SK-N-SH (cell line): ENCODE measurements around the gene KCNJ12. TPM values are rescaled to one million over a fixed set of nuclear protein-coding genes. Genes with fewer than 3 reads are reported as not detected.
A peak's percentile ranks its signal among the peaks of the same experiment; 100 is the strongest.

Experiments used
- CTCF ChIA-PET: fragments of 300-600, 350-600 bp; formaldehyde crosslinking; extraction: SDS; loops from one replicate; lab custom pipeline; 2021; lab: Yijun Ruan, JAX
- POLR2A ChIA-PET: fragments of 350-600 bp; sonication (Branson Sonifier 250); formaldehyde crosslinking; extraction: SDS; loops from one replicate; lab custom pipeline; 2020; ENCODE audit warnings: antibody characterized with exemption, inconsistent platforms; lab: Yijun Ruan, JAX
- DNase-seq: peaks from one replicate; pipeline ENCODE4 v3.0.0; 2012
- H2AFZ ChIP-seq: fragments of 200-600 bp; sonication (generic); 2 replicates; pipeline ENCODE4 v1.8.1; 2016; ENCODE audit warnings: antibody characterized with exemption, mild to moderate bottlenecking, low read depth
- H3F3A ChIP-seq: fragments of 200-600 bp; sonication (generic); replicated peaks from 2 replicates; pipeline ENCODE3; 2016; ENCODE audit warnings: antibody characterized with exemption, mild to moderate bottlenecking; ENCODE audit not compliant: insufficient read depth
- H3K27ac ChIP-seq, 2 experiments: fragments of 200-500 bp in 1 of 2; fragments of 200-600 bp in 1 of 2; sonication (Bioruptor generic) in 1 of 2; sonication (generic), shearing (Covaris generic) in 1 of 2; 2 replicates each; pipeline versions ENCODE4 v1.5.1 to v1.6.1; 2014 to 2016; ENCODE audit warnings: low read depth in 2 of 2, inconsistent platforms in 1 of 2, low read length in 1 of 2, mild to moderate bottlenecking in 1 of 2, mixed read lengths in 1 of 2
- H3K27me3 ChIP-seq: fragments of 200-600 bp; sonication (generic), shearing (Covaris generic); 2 replicates; pipeline ENCODE4 v1.6.1; 2016; ENCODE audit warnings: mixed run types; ENCODE audit not compliant: insufficient read depth
- H3K36me3 ChIP-seq, 2 experiments: fragments of 200-500 bp in 1 of 2; fragments of 200-600 bp in 1 of 2; sonication (Bioruptor generic) in 1 of 2; sonication (generic) in 1 of 2; replicated peaks in 1 of 2; 2 replicates each; pipeline versions ENCODE3 to v1.5.1; 2014 to 2016; ENCODE audit warnings: low read length in 1 of 2, mild to moderate bottlenecking in 1 of 2; ENCODE audit not compliant: insufficient read depth in 2 of 2, control insufficient read depth in 1 of 2
- H3K4me1 ChIP-seq, 2 experiments: fragments of 200-500 bp in 1 of 2; fragments of 200-600 bp in 1 of 2; sonication (Bioruptor generic) in 1 of 2; sonication (generic), shearing (Covaris generic) in 1 of 2; 2 replicates each; pipeline versions ENCODE4 v1.5.1 to v1.6.1; 2014 to 2016; ENCODE audit warnings: low read depth in 1 of 2, low read length in 1 of 2, mixed run types in 1 of 2; ENCODE audit not compliant: insufficient read depth in 2 of 2, control insufficient read depth in 1 of 2
- H3K4me2 ChIP-seq: fragments of 200-600 bp; sonication (generic), shearing (Covaris generic); 2 replicates; pipeline ENCODE4 v1.6.1; 2017; ENCODE audit warnings: mixed run types
- H3K4me3 ChIP-seq, 2 experiments: fragments of 200-500 bp in 1 of 2; fragments of 200-600 bp in 1 of 2; sonication (Bioruptor generic) in 1 of 2; sonication (generic), shearing (Covaris generic) in 1 of 2; 2 replicates each; pipeline versions ENCODE4 v1.5.1 to v1.8.1; 2014 to 2016; ENCODE audit warnings: low read depth in 2 of 2, inconsistent platforms in 1 of 2, low read length in 1 of 2, mild to moderate bottlenecking in 1 of 2, mixed read lengths in 1 of 2, moderate library complexity in 1 of 2
- H3K79me2 ChIP-seq: fragments of 200-600 bp; sonication (generic); 2 replicates; pipeline ENCODE4 v1.8.1; 2017; ENCODE audit warnings: mild to moderate bottlenecking; ENCODE audit not compliant: insufficient read depth
- H3K9ac ChIP-seq: fragments of 200-600 bp; sonication (generic); 2 replicates; pipeline ENCODE4 v1.6.1; 2017; ENCODE audit warnings: mixed run types
- H3K9me2 ChIP-seq: fragments of 200-600 bp; sonication (generic); 2 replicates; pipeline ENCODE4 v1.6.1; 2017; ENCODE audit warnings: mixed run types
- H3K9me3 ChIP-seq: fragments of 200-600 bp; sonication (generic); 2 replicates; pipeline ENCODE4 v1.6.1; 2017; ENCODE audit warnings: mixed run types, mild to moderate bottlenecking, moderate library complexity
- H4K20me1 ChIP-seq: fragments of 200-600 bp; sonication (generic); 2 replicates; pipeline ENCODE4 v1.6.1; 2017; ENCODE audit warnings: mild to moderate bottlenecking, mixed run types; ENCODE audit not compliant: insufficient read depth
- CHD2 ChIP-seq: fragments of 150-350 bp; IDR thresholded peaks from 2 replicates; pipeline ENCODE4 v1.6.1; 2018; ENCODE audit warnings: low read length; ENCODE audit not compliant: partially characterized antibody
- ELF1 ChIP-seq: IDR thresholded peaks from 2 replicates; pipeline ENCODE4 v1.4.0; 2012
- FOXJ3 ChIP-seq: sonication (generic); formaldehyde crosslinking; IDR thresholded peaks from 2 replicates; pipeline ENCODE4 v1.5.1; 2020; ENCODE audit warnings: mild to moderate bottlenecking, missing genetic modification reagents
- FOXM1 ChIP-seq: IDR thresholded peaks from 2 replicates; pipeline ENCODE4 v1.4.0; 2012; ENCODE audit warnings: low read depth, mild to moderate bottlenecking
- JUND ChIP-seq: IDR thresholded peaks from 2 replicates; pipeline ENCODE4 v1.4.0; 2012
- MEF2A ChIP-seq: IDR thresholded peaks from 2 replicates; pipeline ENCODE4 v1.4.0; 2012; ENCODE audit warnings: low read depth, borderline replicate concordance
- PBX3 ChIP-seq: IDR thresholded peaks from 2 replicates; pipeline ENCODE4; 2012
- RAD21 ChIP-seq: IDR thresholded peaks from 2 replicates; pipeline ENCODE4 v1.6.1; 2012; ENCODE audit warnings: mild to moderate bottlenecking, low read length
- RCOR1 ChIP-seq: fragments of 150-350 bp; IDR thresholded peaks from 2 replicates; pipeline ENCODE4 v1.6.1; 2017; ENCODE audit warnings: antibody characterized with exemption, low read length
- REST ChIP-seq: IDR thresholded peaks from 2 replicates; pipeline ENCODE4 v1.6.1; 2012; ENCODE audit warnings: mild to moderate bottlenecking, low read depth, low read length, moderate library complexity
- SMC3 ChIP-seq: IDR thresholded peaks from 2 replicates; pipeline ENCODE4 v1.6.1; 2012; ENCODE audit warnings: low read depth, low read length, improper control_type of control experiment
- TEAD4 ChIP-seq: IDR thresholded peaks from 2 replicates; pipeline ENCODE4 v1.4.0; 2012; ENCODE audit warnings: mild to moderate bottlenecking, borderline replicate concordance; ENCODE audit not compliant: insufficient read depth
- WGBS: methylation state at CpG from one replicate; pipeline ENCODE4 v1.1.6; 2017; ENCODE audit warnings: low lambda C conversion rate; 5-methylcytosine and 5-hydroxymethylcytosine counted together
- polyA plus RNA-seq, 3 experiments: library from polyadenylated mRNA; depleted of rRNA; stranded (reverse); fragments of >200 nt; gene quantifications; 2 replicates each; pipeline ENCODE4 v1.2.3, GENCODE V29; 2012
- TF ChIP-seq, protein P1 (sequence below): fragments of 200-600 bp; sonication (generic); IDR thresholded peaks from 2 replicates; pipeline ENCODE4 v1.6.1; 2017; ENCODE audit warnings: antibody characterized with exemption, mild to moderate bottlenecking, moderate library complexity
- TF ChIP-seq, protein P2 (sequence below): fragments of 150-350 bp; IDR thresholded peaks from 2 replicates; pipeline ENCODE4 v1.6.1; 2017; ENCODE audit warnings: antibody characterized with exemption, low read length, low read depth, borderline replicate concordance
- TF ChIP-seq, protein P3 (sequence below): IDR thresholded peaks from 2 replicates; pipeline ENCODE4 v1.4.0; 2012; ENCODE audit warnings: low read depth

KCNJ12 gene
- polyA plus RNA-seq, 1 of the 3 experiments (the other 2 are of a cell fraction), result 0.36 TPM

DNA sequence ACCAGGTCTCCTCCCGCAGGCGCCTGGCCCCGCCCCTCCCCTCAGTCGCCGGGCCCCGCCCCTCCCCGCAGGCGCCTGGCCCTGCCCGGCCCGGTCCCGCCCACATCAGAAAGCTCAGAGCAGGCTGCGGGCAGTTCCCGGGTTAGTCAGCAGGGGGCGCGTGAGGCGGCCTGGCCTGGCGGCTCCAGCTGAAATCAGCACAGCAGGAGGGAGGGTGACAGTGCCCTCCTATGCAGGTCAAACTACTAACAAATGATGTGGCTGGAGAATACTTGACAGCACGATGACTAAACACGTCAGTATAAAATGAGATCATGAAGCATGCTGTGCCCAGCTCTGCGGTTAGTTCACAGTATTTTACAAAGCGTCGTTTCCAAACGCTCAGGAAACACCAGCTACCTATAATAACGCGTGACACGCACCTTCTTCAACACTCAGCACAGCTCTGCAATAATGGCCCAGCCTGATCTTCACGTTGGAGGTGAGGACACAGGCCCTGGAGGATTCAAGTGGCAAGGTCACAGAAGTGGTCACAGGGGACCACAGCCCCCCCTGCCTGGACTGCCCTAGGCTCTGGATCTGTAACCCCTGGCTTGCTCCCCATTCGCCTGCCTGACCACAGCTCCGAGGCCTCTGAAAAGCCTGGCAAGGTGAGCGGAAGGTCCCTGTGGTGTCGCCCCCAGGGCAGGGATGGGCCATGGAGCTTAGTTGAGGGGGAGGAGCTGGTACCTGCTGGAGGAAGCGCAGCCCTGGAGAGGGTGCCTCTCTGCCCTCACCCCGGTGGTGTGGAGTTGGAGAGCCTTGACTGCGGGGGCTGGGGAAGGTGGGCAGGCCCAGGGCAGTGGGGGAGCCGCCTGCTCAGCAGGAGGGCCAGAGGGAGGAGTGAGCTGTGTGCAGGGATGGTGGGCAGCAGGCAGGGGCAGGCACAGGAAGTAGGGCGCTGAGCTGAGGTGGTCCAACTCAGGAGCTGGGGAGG lies 81.2 kb downstream of the KCNJ12 start:
- WGBS, result 35% methylated on average over 24 of the region's 36 CpGs
- no peaks in the 10 kb centered on the region for H4K20me1 ChIP-seq
- H3K27ac ChIP-seq, result no peak overlapping the region
- no peaks in the 10 kb centered on the region for H3K79me2 ChIP-seq
- DNase-seq, result peak; percentile 96
- POLR2A ChIA-PET, result no interaction called here
- CTCF ChIA-PET, result interaction anchor here (0.6 to 8.0 kb wide), 38 partner anchors 9 to 379 kb away, joined by 3 to 140 read pairs (median 6); no protein-coding TSS in a partner anchor
- no peaks in the 10 kb centered on the region for H3K9me2 ChIP-seq
- H3K9ac ChIP-seq, result no peak overlapping the region
- peaks cover 0 to 13% of the 10 kb centered on the region in 2 experiments; a peak in 1 of 4 replicates for H3K4me1 ChIP-seq
- TF ChIP-seq, protein P1, sequence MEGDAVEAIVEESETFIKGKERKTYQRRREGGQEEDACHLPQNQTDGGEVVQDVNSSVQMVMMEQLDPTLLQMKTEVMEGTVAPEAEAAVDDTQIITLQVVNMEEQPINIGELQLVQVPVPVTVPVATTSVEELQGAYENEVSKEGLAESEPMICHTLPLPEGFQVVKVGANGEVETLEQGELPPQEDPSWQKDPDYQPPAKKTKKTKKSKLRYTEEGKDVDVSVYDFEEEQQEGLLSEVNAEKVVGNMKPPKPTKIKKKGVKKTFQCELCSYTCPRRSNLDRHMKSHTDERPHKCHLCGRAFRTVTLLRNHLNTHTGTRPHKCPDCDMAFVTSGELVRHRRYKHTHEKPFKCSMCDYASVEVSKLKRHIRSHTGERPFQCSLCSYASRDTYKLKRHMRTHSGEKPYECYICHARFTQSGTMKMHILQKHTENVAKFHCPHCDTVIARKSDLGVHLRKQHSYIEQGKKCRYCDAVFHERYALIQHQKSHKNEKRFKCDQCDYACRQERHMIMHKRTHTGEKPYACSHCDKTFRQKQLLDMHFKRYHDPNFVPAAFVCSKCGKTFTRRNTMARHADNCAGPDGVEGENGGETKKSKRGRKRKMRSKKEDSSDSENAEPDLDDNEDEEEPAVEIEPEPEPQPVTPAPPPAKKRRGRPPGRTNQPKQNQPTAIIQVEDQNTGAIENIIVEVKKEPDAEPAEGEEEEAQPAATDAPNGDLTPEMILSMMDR, result peak; percentile 88
- TF ChIP-seq SMC3, result peak; percentile 92
- TF ChIP-seq, protein P2, sequence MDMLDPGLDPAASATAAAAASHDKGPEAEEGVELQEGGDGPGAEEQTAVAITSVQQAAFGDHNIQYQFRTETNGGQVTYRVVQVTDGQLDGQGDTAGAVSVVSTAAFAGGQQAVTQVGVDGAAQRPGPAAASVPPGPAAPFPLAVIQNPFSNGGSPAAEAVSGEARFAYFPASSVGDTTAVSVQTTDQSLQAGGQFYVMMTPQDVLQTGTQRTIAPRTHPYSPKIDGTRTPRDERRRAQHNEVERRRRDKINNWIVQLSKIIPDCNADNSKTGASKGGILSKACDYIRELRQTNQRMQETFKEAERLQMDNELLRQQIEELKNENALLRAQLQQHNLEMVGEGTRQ, result no peak
- no peak for TF ChIP-seq ELF1
- TF ChIP-seq RCOR1, result no peak
- peak; percentile 53; the same call in 1 of the 2 replicates for TF ChIP-seq PBX3
- peak; percentile 76 for TF ChIP-seq RAD21
- peak; percentile 20 for TF ChIP-seq CHD2
- TF ChIP-seq, protein P3, sequence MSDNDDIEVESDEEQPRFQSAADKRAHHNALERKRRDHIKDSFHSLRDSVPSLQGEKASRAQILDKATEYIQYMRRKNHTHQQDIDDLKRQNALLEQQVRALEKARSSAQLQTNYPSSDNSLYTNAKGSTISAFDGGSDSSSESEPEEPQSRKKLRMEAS, result 0 out of 2 replicates have a peak, but pooled peaks have one; percentile 10
- H3K4me3 ChIP-seq, result no peak overlapping the region; a peak in 1 of 4 replicates
- H3K36me3 ChIP-seq, result no peaks in the 10 kb centered on the region
- H3K9me3 ChIP-seq, result no peaks in the 10 kb centered on the region
- no peaks in the 10 kb centered on the region for H3F3A ChIP-seq
- H3K4me2 ChIP-seq, result no peak overlapping the region
- H2AFZ ChIP-seq, result no peak overlapping the region
- no peaks in the 10 kb centered on the region for H3K27me3 ChIP-seq

GRCh38 chr17:21458054-21458453 lies 81.9 kb downstream of the KCNJ12 start:
- DNase-seq, result no peak
- no peaks in the 10 kb centered on the region for H3K27me3 ChIP-seq
- no peaks in the 10 kb centered on the region for H3K36me3 ChIP-seq
- no peaks in the 10 kb centered on the region for H3K9me2 ChIP-seq
- no peak overlapping the region for H3K27ac ChIP-seq
- no peak overlapping the region for H3K4me3 ChIP-seq
- WGBS, result 68% methylated on average over 7 of the region's 7 CpGs
- H4K20me1 ChIP-seq, result no peaks in the 10 kb centered on the region
- no peaks in the 10 kb centered on the region for H3F3A ChIP-seq
- H3K79me2 ChIP-seq, result no peaks in the 10 kb centered on the region
- ChIA-PET CTCF (interaction anchor here (0.9 to 8.0 kb wide), 12 partner anchors 12 to 339 kb away, joined by 3 to 140 read pairs (median 10); no protein-coding TSS in a partner anchor), POLR2A (no interaction called here)
- H3K9me3 ChIP-seq, result no peaks in the 10 kb centered on the region
- H3K4me1 ChIP-seq, result peaks cover 0 to 13% of the 10 kb centered on the region in 2 experiments; a peak in 1 of 4 replicates
- H3K4me2 ChIP-seq, result no peak overlapping the region
- H3K9ac ChIP-seq, result no peak overlapping the region
- H2AFZ ChIP-seq, result no peak overlapping the region
- no peak for TF ChIP-seq PBX3
- TF ChIP-seq FOXM1, result no peak
- no peak for TF ChIP-seq JUND
- no peak for TF ChIP-seq MEF2A
- no peak for TF ChIP-seq TEAD4
- no peak for TF ChIP-seq FOXJ3 (CRISPR knock-in tag)
- no peak for TF ChIP-seq REST
